ENCODE results near the gene TCF7L1. TPM values are rescaled to one million over a fixed set of nuclear protein-coding genes. Genes with fewer than 3 reads are reported as not detected.

Gene TCF7L1
- total RNA-seq, 2 donors from 2014 or later: 3.1 to 4.0 TPM

GRCh38 chr2:85273738-85274731, 140.8 kb downstream of the TCF7L1 start:
- H3K4me1 ChIP-seq: peaks cover 0 to 55% of the 10 kb centered on the region in 2 donors
- no peaks in the 10 kb centered on the region for H3K36me3 ChIP-seq
- no peak overlapping the region for H3K4me3 ChIP-seq
- no peaks in the 10 kb centered on the region for H3K9me3 ChIP-seq
- no peak for DNase-seq (ENCODE audit: low spot score)
- TF ChIP-seq CTCF (IDR thresholded peaks at IDR 0.05): no peak
- H3K27ac ChIP-seq: no peak overlapping the region
- H3K27me3 ChIP-seq: no peaks in the 10 kb centered on the region

DNA sequence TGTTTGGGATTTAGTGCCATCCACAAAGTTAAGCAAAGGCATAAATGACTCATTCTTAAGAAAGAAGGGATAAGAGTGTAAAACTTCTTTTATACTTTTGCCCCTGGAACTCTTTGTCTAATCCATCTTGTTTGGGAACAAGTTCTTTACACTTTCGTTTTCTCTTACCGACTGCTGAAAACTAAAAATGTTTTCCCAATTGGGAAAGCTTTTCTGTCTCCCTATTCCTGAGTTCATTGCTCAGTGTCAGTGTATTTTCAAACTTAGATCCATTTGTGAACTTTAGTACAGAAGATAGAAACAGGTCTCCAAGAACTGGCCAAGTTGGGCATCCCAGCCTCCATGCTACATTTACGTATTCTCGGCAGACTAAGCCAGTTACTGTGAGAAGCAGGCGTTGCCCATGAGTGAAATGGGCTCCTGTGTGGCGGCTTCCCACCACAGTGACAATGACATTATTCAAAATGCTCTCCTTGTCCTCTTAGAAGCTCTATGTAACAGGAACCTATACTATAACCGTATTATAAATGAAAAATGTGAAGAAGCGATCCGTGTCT, 142.9 kb downstream of the TCF7L1 start:
- DNase-seq (ENCODE audit: low spot score): no peak
- peak overlapping the region in 1 of 2 donors; percentile 24 for H3K4me3 ChIP-seq
- H3K27me3 ChIP-seq: no peaks in the 10 kb centered on the region
- peaks cover 0 to 39% of the 10 kb centered on the region in 2 donors for H3K4me1 ChIP-seq
- peak overlapping the region; percentile 59 for H3K27ac ChIP-seq
- no peaks in the 10 kb centered on the region for H3K36me3 ChIP-seq
- TF ChIP-seq CTCF (IDR thresholded peaks at IDR 0.05): no peak
- H3K9me3 ChIP-seq: no peaks in the 10 kb centered on the region

DNA sequence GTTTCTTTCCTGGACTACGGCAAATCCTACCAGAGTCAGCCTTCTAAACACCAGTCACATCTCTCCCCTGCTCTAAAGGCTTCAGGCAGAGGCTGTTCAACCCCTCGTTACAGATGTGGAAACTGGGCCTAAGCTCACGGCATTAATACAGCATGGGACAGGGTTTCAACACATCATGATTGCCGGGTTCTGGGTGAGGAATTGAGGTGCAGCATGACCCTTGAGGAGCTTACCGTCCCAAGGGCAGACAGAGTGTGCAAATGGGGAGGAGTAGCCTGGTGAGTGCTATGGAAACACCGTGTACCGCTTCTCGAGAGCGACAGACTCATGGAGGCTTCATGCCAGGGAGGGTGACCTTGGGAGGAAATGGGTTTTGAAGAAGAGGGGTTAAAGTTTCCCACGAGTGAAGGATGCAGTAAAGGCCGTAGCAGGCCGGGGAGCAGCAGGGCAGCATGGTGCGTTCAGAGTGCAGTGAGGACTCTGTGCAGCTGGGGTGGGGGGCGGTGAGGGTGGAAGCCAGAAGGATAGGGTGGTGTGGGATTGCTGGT, 143.5 kb downstream of the TCF7L1 start:
- Histone ChIP-seq H3K36me3 (no peaks in the 10 kb centered on the region), H3K9me3 (no peaks in the 10 kb centered on the region), H3K4me1 (peaks cover 0 to 39% of the 10 kb centered on the region in 2 donors), H3K27ac (peak overlapping the region; percentile 59), H3K27me3 (no peaks in the 10 kb centered on the region), H3K4me3 (no peak overlapping the region)
- TF ChIP-seq CTCF (IDR thresholded peaks at IDR 0.05): no peak
- DNase-seq (ENCODE audit: low spot score): no peak

DNA sequence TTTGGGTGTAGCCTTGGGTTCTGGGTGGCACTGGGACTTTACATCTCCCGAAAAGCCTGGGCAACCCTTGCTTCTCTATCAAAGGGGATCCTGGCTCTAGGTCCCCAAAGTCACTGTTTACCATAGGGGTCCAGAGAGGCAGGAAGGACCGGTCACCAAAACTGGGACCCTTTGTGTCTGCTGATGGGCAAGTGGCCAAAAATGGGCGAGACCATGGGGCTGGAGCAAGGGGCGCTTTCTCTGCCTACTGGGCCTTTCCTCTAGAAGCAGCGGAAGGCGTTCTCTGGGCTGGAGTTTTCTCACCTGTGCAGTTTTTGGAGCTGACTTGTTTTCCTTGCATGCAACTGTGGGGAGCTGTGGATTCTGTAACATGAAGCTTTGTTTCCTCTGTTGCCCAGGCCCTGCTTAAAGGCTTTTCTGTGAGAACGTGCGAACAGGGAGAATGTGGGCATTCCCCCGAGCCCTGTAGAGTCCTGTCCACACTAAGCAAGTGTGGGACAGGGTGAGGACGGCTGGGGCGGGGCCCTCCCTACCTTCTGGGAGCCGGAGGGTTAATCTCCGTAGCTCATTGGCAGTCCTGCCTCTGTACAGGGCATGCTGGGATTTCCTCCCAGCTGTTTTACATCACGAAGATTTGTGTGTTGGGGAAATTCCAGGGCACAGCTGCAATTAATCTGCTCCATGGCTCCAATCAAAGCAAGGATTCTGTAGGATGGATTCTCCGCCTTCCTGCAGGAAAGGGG, 144.4 kb downstream of the TCF7L1 start:
- H3K36me3 ChIP-seq: no peaks in the 10 kb centered on the region
- TF ChIP-seq CTCF (IDR thresholded peaks at IDR 0.05): no peak
- peak overlapping the region in 1 of 2 donors; percentile 15 for H3K4me3 ChIP-seq
- H3K27me3 ChIP-seq: no peaks in the 10 kb centered on the region
- DNase-seq (ENCODE audit: low spot score): no peak
- no peaks in the 10 kb centered on the region for H3K9me3 ChIP-seq
- H3K27ac ChIP-seq: peak overlapping the region; percentile 59
- peaks cover 0 to 39% of the 10 kb centered on the region in 2 donors for H3K4me1 ChIP-seq

DNA sequence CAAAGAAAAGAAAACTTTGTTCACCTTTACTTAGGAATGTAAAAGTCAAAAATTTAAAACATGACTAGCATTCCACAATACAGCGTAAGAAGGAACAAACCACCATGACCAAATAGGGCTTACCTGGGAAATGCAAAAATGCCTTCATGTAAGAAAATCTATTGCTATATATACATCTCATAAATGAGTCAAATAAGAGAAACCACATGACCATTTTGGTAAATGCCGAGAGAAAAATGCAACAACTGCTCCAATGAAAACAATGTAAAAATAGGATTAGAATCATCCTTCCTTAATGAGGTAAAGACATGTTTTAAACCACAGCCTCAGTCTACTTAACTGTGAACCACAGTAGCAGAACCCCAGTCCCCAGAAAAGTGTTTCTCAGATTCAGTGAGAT, 145.2 kb downstream of the TCF7L1 start:
- DNase-seq (ENCODE audit: low spot score): no peak
- peak overlapping the region; percentile 59 for H3K27ac ChIP-seq
- no peaks in the 10 kb centered on the region for H3K36me3 ChIP-seq
- no peak overlapping the region for H3K4me3 ChIP-seq
- no peak for TF ChIP-seq CTCF (IDR thresholded peaks at IDR 0.05)
- H3K4me1 ChIP-seq: peaks cover 0 to 39% of the 10 kb centered on the region in 2 donors
- H3K9me3 ChIP-seq: no peaks in the 10 kb centered on the region
- H3K27me3 ChIP-seq: no peaks in the 10 kb centered on the region

Measured in right atrium auricular region (tissue), 2 donors.